ES-I3 (cell line): Measurements from ENCODE around the gene TRMT112.

Experiments
- H3K36me3 ChIP-seq: 2 replicates; pipeline ENCODE4 v1.6.1; 2013; ENCODE audit warnings: mild to moderate bottlenecking, low read length, control low read depth, moderate library complexity; ENCODE audit not compliant: insufficient read depth
- H3K4me1 ChIP-seq: 2 replicates; pipeline ENCODE4 v1.6.1; 2013; ENCODE audit warnings: mild to moderate bottlenecking, control low read depth, low read length; ENCODE audit not compliant: insufficient read depth
- H3K9ac ChIP-seq: 2 replicates; pipeline ENCODE4 v1.6.1; 2013; ENCODE audit warnings: low read depth, mild to moderate bottlenecking, low read length, moderate library complexity
- H3K9me3 ChIP-seq: 2 replicates; pipeline ENCODE4 v1.6.1; 2013; ENCODE audit warnings: mild to moderate bottlenecking, low read length, moderate library complexity; ENCODE audit not compliant: control insufficient read depth, insufficient read depth

Gene TRMT112

GRCh38 chr11:64291262-64291751 is 26.1 kb downstream of the TRMT112 start, which contains the start of gene KCNK4:
Gene KCNK4 (plus strand): TSS chr11:64291302. CDS start chr11:64293019, 1,717 bp downstream.
- H3K9ac ChIP-seq, result peak within 1 kb of the TSS; percentile 60
- H3K4me1 ChIP-seq, result 0 out of 2 replicates have a peak, but pooled peaks cover 2% of the 10 kb centered on the region
- H3K9me3 ChIP-seq, result no peaks in the 10 kb centered on the region; the same call in 1 of the 2 replicates
- no peaks in the 10 kb centered on the region for H3K36me3 ChIP-seq

- Histone ChIP-seq H3K9ac (peak overlapping the region; percentile 60), H3K36me3 (no peaks in the 10 kb centered on the region), H3K4me1 (0 out of 2 replicates have a peak, but pooled peaks cover 4% of the 10 kb centered on the region), H3K9me3 (no peaks in the 10 kb centered on the region)
These were observed 26.8 kb downstream of the TRMT112 start for GRCh38 chr11:64290352-64291261.

GRCh38 chr11:64289002-64289564 is 28.3 kb downstream of the TRMT112 start:
- Histone ChIP-seq H3K9me3 (no peaks in the 10 kb centered on the region), H3K4me1 (0 out of 2 replicates have a peak, but pooled peaks cover 4% of the 10 kb centered on the region), H3K36me3 (no peaks in the 10 kb centered on the region), H3K9ac (no peak overlapping the region)

GRCh38 chr11:64288353-64288750 is 29.0 kb downstream of the TRMT112 start:
- Histone ChIP-seq H3K9me3 (no peaks in the 10 kb centered on the region), H3K36me3 (no peaks in the 10 kb centered on the region)

GRCh38 chr11:64287676-64288352 is 29.5 kb downstream of the TRMT112 start:
- Histone ChIP-seq H3K9ac (no peak overlapping the region), H3K9me3 (no peaks in the 10 kb centered on the region), H3K4me1 (0 out of 2 replicates have a peak, but pooled peaks cover 4% of the 10 kb centered on the region), H3K36me3 (no peaks in the 10 kb centered on the region)

More at GRCh38 chr11:64288353-64288750, 29.0 kb downstream of the TRMT112 start:
- Histone ChIP-seq H3K9ac (no peak overlapping the region), H3K4me1 (0 out of 2 replicates have a peak, but pooled peaks cover 4% of the 10 kb centered on the region)

- H3K4me1 ChIP-seq, result 0 out of 2 replicates have a peak, but pooled peaks cover 4% of the 10 kb centered on the region
- no peaks in the 10 kb centered on the region; the same call in 1 of the 2 replicates for H3K36me3 ChIP-seq
- H3K9ac ChIP-seq, result no peak overlapping the region
- no peaks in the 10 kb centered on the region for H3K9me3 ChIP-seq
These were observed 30.6 kb downstream of the TRMT112 start for GRCh38 chr11:64286801-64287159.

GRCh38 chr11:64285885-64286800 is 31.2 kb downstream of the TRMT112 start:
- Histone ChIP-seq H3K9me3 (no peaks in the 10 kb centered on the region), H3K9ac (peak overlapping the region; percentile 92), H3K36me3 (no peaks in the 10 kb centered on the region; the same call in 1 of the 2 replicates), H3K4me1 (0 out of 2 replicates have a peak, but pooled peaks cover 4% of the 10 kb centered on the region)

GRCh38 chr11:64284962-64285884 is 32.1 kb downstream of the TRMT112 start, which contains the start of gene GPR137:
Gene GPR137 (plus strand): TSS chr11:64285848. CDS start chr11:64286525, 677 bp downstream.
- Histone ChIP-seq H3K36me3 (no peaks in the 10 kb centered on the region; the same call in 1 of the 2 replicates), H3K4me1 (0 out of 2 replicates have a peak, but pooled peaks cover 4% of the 10 kb centered on the region), H3K9ac (peak within 1 kb of the TSS; percentile 92), H3K9me3 (no peaks in the 10 kb centered on the region)

- 0 out of 2 replicates have a peak, but pooled peaks cover 4% of the 10 kb centered on the region for H3K4me1 ChIP-seq
- H3K36me3 ChIP-seq, result no peaks in the 10 kb centered on the region; the same call in 1 of the 2 replicates
- no peaks in the 10 kb centered on the region for H3K9me3 ChIP-seq
- peak within 1 kb of the TSS; percentile 92 for H3K9ac ChIP-seq
These were observed 33.1 kb downstream of the TRMT112 start, which contains the start of gene BAD for GRCh38 chr11:64284048-64284961. Gene BAD (minus strand): TSS chr11:64284665. CDS start chr11:64284368, 297 bp downstream.

- no peak overlapping the region for H3K9ac ChIP-seq
- no peaks in the 10 kb centered on the region; the same call in 1 of the 2 replicates for H3K36me3 ChIP-seq
- no peaks in the 10 kb centered on the region for H3K9me3 ChIP-seq
These were observed 34.3 kb downstream of the TRMT112 start for GRCh38 chr11:64283092-64283491.

GRCh38 chr11:64281957-64282770 is 35.2 kb downstream of the TRMT112 start:
- no peaks in the 10 kb centered on the region for H3K9me3 ChIP-seq
- H3K9ac ChIP-seq, result no peak overlapping the region
- no peaks in the 10 kb centered on the region; the same call in 1 of the 2 replicates for H3K36me3 ChIP-seq
- H3K4me1 ChIP-seq, result peaks cover 4% of the 10 kb centered on the region; the same call in 1 of the 2 replicates

More at GRCh38 chr11:64283092-64283491, 34.3 kb downstream of the TRMT112 start:
- H3K4me1 ChIP-seq, result 0 out of 2 replicates have a peak, but pooled peaks cover 4% of the 10 kb centered on the region
